ENCODE measurements around the gene TTLL12. TPM values are rescaled to one million over a fixed set of nuclear protein-coding genes. Genes with fewer than 3 reads are reported as not detected.

The TTLL12 gene
- total RNA-seq, 1 experiment from 2014 or later, result 100 TPM

- peak; percentile 41 for TF ChIP-seq YY1 (IDR thresholded peaks at IDR 0.05; ENCODE audit: extremely low read depth, insufficient replicate concordance, low read depth, low read length)
- no peak for TF ChIP-seq JUND (IDR thresholded peaks at IDR 0.05)
- TF ChIP-seq EZH2 (IDR thresholded peaks at IDR 0.05), result no peak
- TF ChIP-seq FOSL1 (IDR thresholded peaks at IDR 0.05; ENCODE audit: low read depth), result no peak
Observed at GRCh38 chr22:43127166-43127908, 59.6 kb downstream of the TTLL12 start (continued).

GRCh38 chr22:43126501-43127165 lies 60.3 kb downstream of the TTLL12 start:
- peaks cover under 1 to 12% of the 10 kb centered on the region in 2 experiments; a peak in 3 of 4 replicates for H3K36me3 ChIP-seq (ENCODE audit: control insufficient read depth in 1 of 2, insufficient read depth in 2 of 2, low read length in 2 of 2)
- H3K4me3 ChIP-seq (replicated peaks in 1 of 2; ENCODE audit: low read depth in 1 of 2, low read length in 2 of 2), result peak overlapping the region; percentile 71 to 76
- H3K9me3 ChIP-seq (ENCODE audit: control insufficient read depth in 1 of 2, insufficient read depth in 1 of 2, low read depth in 1 of 2, low read length in 2 of 2), result no peaks in the 10 kb centered on the region
- H3K4me2 ChIP-seq (ENCODE audit: low read length), result peak overlapping the region; percentile 99
- H2AFZ ChIP-seq (ENCODE audit: low read depth, low read length, poor library complexity, severe bottlenecking), result no peak overlapping the region
- RAD21 ChIA-PET (ENCODE audit: low non-redundant PET in 1 of 2, low total read pairs in 2 of 2, uncharacterized antibody in 2 of 2, unreplicated experiment in 2 of 2), result interaction anchor here (0.7 to 1.0 kb wide), 2 partner anchors 10 to 17 kb away, joined by 3 to 4 read pairs; no protein-coding TSS in a partner anchor
- no peaks in the 10 kb centered on the region for H3K9me2 ChIP-seq (ENCODE audit: insufficient read depth)
- H3K27me3 ChIP-seq (ENCODE audit: insufficient read depth, low read length), result no peaks in the 10 kb centered on the region
- H3K4me1 ChIP-seq (ENCODE audit: control insufficient read depth in 1 of 2, insufficient read depth in 2 of 2, low read length in 2 of 2), result peaks cover 37 to 61% of the 10 kb centered on the region in 2 experiments
- CTCF ChIA-PET, result interaction anchor here (2.1 to 2.6 kb wide), 2 partner anchors 9 to 36 kb away, joined by 7 to 10 read pairs; no protein-coding TSS in a partner anchor
- TF ChIP-seq EGR1 (IDR thresholded peaks at IDR 0.05; ENCODE audit: low read depth) (peak; percentile 77), JUND (IDR thresholded peaks at IDR 0.05) (peak; percentile 65), CEBPB (IDR thresholded peaks at IDR 0.05; ENCODE audit: low read depth) (no peak), CBX3 (IDR thresholded peaks at IDR 0.05; ENCODE audit: low read depth) (peak; percentile 8; the same call in 1 of the 2 replicates), ZFX (IDR thresholded peaks at IDR 0.05) (no peak), POLR2AphosphoS5 (IDR thresholded peaks at IDR 0.05; ENCODE audit: low read depth, low read length) (peak; percentile 65), RAD21 (IDR thresholded peaks at IDR 0.05; ENCODE audit: low read depth) (no peak; the same call in 1 of the 2 replicates), SRF (IDR thresholded peaks at IDR 0.05; ENCODE audit: low read depth) (no peak), SP1 (IDR thresholded peaks at IDR 0.05; ENCODE audit: low read depth) (peak; percentile 87), POLR2A (IDR thresholded peaks at IDR 0.05; ENCODE audit: borderline replicate concordance, extremely low read depth, insufficient read depth, insufficient read length) (no peak), EZH2 (IDR thresholded peaks at IDR 0.05) (no peak), FOSL1 (IDR thresholded peaks at IDR 0.05; ENCODE audit: low read depth) (peak; percentile 77)
- TF ChIP-seq, protein P1, sequence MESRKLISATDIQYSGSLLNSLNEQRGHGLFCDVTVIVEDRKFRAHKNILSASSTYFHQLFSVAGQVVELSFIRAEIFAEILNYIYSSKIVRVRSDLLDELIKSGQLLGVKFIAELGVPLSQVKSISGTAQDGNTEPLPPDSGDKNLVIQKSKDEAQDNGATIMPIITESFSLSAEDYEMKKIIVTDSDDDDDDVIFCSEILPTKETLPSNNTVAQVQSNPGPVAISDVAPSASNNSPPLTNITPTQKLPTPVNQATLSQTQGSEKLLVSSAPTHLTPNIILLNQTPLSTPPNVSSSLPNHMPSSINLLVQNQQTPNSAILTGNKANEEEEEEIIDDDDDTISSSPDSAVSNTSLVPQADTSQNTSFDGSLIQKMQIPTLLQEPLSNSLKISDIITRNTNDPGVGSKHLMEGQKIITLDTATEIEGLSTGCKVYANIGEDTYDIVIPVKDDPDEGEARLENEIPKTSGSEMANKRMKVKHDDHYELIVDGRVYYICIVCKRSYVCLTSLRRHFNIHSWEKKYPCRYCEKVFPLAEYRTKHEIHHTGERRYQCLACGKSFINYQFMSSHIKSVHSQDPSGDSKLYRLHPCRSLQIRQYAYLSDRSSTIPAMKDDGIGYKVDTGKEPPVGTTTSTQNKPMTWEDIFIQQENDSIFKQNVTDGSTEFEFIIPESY (IDR thresholded peaks at IDR 0.05; ENCODE audit: extremely low read depth, insufficient replicate concordance, low read length), result no peak
- TF ChIP-seq, protein P2, sequence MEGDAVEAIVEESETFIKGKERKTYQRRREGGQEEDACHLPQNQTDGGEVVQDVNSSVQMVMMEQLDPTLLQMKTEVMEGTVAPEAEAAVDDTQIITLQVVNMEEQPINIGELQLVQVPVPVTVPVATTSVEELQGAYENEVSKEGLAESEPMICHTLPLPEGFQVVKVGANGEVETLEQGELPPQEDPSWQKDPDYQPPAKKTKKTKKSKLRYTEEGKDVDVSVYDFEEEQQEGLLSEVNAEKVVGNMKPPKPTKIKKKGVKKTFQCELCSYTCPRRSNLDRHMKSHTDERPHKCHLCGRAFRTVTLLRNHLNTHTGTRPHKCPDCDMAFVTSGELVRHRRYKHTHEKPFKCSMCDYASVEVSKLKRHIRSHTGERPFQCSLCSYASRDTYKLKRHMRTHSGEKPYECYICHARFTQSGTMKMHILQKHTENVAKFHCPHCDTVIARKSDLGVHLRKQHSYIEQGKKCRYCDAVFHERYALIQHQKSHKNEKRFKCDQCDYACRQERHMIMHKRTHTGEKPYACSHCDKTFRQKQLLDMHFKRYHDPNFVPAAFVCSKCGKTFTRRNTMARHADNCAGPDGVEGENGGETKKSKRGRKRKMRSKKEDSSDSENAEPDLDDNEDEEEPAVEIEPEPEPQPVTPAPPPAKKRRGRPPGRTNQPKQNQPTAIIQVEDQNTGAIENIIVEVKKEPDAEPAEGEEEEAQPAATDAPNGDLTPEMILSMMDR (IDR thresholded peaks at IDR 0.05 in 2 of 3, conservative IDR thresholded peaks at IDR 0.05 in 1 of 3; ENCODE audit: borderline replicate concordance in 1 of 3, insufficient read depth in 1 of 3, low read depth in 2 of 3, low read length in 2 of 3), result no peak
- H3K27ac ChIP-seq (ENCODE audit: low read depth, low read length), result peak overlapping the region; percentile 99
- no peaks in the 10 kb centered on the region for H4K20me1 ChIP-seq (ENCODE audit: insufficient read depth)
- POLR2A ChIA-PET, result interaction anchor here (0.7 to 3.1 kb wide), 9 partner anchors 8 to 512 kb away, joined by 3 to 28 read pairs (median 4); partner anchors contain the start of genes BIK, PACSIN2, POLDIP3 and TSPO
- ATAC-seq (peak; percentile 84), DNase-seq (ENCODE audit: low read depth, low spot score) (peak; percentile 82)
- no TSS peak for BruUV-seq (replicated peaks)
- intact Hi-C loops (cut with micrococcal nuclease), result no loop called here
- peaks cover 33% of the 10 kb centered on the region for H3K79me2 ChIP-seq (ENCODE audit: insufficient read depth, low read length)
- peak overlapping the region; percentile 93 for H3K9ac ChIP-seq (ENCODE audit: low read length)

Measured in HCT116 (cell line).